HG02943 (cell line): ENCODE results near the gene DIP2B.
"Not testable (repeated sequence)": the region's sequence is repeated elsewhere in the genome, so short reads cannot be mapped to it uniquely, and the experiment has no call there.

Experiments used
- ATAC-seq: cut with Tn5 transposase; IDR thresholded peaks from one replicate; pipeline ENCODE4 v1.9.1; 2021; ENCODE audit warnings: mild to moderate bottlenecking, low read depth, moderate library complexity; ENCODE audit not compliant: unreplicated experiment

DIP2B gene

DNA sequence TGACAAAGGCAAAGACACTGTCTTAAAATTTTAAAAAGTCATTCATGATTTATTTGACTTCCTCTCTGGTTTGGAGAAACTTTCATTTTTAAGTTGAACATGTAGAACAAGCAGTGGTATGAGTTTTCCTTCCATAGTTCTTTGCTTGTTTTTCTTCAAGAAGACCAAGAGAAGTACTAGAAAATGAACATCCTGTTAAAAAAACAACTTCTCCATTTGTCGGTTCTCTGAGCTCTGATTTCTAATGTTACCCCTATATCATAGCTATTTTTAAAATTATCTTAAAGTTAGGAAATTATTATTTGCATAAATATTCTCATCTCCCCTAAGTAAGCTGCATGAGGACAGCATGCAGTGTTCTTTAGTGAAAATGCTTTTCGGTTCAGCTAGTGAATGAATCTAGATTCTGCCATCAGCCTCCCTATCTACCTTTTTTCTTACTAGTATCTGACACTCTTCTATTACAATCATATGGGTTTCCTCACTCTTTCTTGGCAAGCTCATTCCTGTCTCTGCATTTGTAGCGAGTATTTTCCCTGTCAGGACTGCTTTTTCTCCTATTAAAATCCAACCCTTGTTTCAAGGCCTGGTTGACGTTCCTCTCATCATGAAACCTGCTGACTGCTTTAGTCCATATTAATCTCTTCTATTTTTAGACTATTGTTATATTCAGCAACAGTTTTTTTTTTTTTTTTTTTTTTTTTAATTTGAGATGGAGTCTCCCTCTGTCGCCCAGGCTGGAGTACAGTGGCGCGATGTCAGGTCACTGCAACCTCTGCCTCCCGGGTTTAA, 15.8 kb downstream of the DIP2B start:
- no peak for ATAC-seq

GRCh38 chr12:50521781-50522180, 17.0 kb downstream of the DIP2B start:
- ATAC-seq, result not testable (repeated sequence)

DNA sequence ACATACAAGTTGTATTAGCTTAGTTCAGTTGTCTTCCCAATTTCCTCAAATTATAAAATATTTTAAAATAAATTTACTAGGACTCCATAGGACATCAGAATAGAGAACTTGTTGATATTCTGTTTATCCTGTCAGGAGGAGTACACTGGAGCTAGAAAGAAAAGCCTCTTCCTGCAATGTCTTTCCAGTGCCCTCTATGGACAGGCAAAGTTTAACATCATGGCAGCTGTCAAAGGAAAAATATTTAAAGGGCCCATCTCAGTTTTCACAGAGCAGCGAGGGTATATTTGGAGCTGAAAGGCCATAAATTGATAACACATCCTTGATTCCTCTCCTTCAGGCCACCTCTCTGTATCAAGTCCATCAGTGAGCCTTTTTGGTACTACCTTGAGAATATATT, 19.0 kb downstream of the DIP2B start:
- ATAC-seq, result no peak

DNA sequence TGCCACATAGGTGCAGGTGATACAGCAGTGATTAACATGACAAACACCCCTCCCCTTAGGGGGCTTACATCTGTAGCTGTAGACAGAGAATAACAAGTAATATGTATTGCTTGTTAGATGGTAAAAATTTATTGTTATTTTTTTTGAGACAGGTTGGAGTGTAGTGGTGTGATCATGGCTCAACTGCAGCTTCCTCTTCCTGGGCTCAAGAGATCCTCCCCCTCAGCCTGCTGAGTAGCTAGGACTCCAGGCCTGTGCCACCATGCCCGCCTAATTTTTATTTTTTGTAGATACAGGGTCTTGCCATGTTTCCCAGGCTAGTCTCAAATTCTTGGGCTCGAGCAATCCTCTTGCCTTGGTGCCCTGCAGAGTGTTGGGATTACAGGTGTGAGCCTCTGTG, 19.8 kb downstream of the DIP2B start:
- no peak for ATAC-seq

DNA sequence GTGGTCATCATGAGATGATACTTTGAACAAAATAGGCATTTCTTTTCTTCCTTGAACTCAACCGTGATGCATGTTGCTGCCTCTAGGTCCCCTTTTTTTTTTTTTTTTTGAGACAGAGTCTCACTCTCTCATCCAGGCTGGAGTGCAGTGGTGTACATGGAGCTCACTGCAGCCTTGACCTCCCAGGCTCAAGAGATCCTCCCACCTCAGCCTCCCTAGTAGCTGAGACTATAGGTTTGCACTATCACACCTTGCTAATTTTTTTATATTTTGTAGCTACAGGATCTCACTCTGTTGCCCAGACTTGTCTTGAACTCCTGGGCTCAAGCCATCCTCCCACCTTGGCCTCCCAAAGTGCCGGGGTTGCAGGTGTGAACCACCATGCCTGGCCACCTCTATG, 20.6 kb downstream of the DIP2B start:
- ATAC-seq, result no peak

GRCh38 chr12:50527359-50527726, 22.6 kb downstream of the DIP2B start:
- no peak for ATAC-seq

DNA sequence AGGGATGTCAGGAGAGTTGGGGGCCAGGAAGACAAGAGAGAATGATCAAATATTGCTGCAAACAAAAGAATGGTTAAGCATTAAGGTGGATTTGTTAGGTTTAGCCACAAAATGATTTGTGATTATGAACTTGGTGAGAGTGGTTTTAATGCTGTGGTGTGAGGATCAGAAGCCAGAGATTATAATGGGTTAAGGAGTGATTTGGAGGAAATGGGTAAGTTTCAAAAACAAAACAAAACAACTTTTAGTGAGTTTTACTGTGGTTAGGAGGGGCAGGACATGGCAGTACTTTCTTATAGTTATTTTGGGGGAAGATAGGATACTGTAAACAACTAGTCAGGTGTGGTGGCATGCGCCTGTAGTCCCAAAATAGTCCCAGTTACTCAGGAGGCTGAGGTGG, 24.0 kb downstream of the DIP2B start:
- ATAC-seq, result no peak

- ATAC-seq, result no peak
Observed at GRCh38 chr12:50529345-50529744, 24.6 kb downstream of the DIP2B start.

- ATAC-seq, result no peak
Observed at GRCh38 chr12:50530532-50530931, 25.7 kb downstream of the DIP2B start.

- ATAC-seq, result no peak
Observed at GRCh38 chr12:50533203-50533584, 28.4 kb downstream of the DIP2B start.

- ATAC-seq, result no peak
Observed at GRCh38 chr12:50533971-50534370, 29.2 kb downstream of the DIP2B start.

DNA sequence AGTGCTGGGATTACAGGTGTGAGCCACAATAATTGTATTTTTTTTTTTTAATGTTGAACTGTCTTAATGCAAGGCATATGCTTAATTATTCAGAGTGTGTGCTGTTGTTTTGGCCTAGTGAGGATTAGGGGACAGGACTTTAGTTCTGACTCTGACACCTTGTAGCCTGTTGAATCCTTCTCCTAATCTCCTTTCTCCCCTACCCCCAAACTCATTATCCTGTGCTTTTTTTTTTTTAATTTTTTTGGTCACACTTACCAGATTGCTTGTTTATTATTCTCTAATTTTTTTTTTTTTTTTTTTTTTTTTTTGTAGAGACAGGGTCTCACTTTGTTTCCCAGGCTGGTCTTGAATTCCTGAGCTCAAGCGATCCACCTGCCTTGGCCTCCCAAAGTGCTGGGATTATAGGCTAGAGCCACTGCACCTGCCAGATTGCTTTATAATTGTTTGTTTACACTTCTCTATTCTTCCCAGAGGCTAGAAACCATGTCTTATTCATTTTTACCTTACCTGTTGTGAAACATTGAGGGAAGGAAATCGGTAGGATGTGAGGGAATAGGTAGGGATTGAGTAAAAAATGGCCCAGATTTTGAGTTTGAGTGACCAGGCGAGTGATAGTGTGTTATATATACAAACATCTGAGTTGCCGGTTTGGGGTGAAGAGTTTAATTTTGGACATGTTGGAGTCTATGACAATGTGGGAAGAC, 32.2 kb downstream of the DIP2B start:
- no peak for ATAC-seq

DNA sequence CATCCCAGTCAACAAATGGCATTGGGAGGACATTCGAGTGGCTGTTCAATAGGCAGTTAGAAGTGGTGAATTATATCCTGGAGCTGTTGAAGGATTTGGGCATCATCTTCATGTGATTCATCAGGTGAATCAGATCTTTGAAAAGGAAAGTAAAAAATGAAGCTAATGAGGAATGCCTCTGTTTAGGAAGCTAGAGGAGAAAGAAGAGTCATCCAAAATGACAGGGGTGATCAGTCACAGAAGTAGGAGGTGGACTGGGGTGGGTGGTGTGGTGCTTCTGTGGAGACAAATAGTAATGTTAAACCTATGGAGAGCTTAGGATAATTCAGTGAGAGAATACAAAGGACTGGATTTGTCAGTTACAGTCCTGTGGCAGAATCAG, 32.7 kb downstream of the DIP2B start:
- ATAC-seq, result no peak

GRCh38 chr12:50538182-50538581, 33.4 kb downstream of the DIP2B start:
- no peak for ATAC-seq

DNA sequence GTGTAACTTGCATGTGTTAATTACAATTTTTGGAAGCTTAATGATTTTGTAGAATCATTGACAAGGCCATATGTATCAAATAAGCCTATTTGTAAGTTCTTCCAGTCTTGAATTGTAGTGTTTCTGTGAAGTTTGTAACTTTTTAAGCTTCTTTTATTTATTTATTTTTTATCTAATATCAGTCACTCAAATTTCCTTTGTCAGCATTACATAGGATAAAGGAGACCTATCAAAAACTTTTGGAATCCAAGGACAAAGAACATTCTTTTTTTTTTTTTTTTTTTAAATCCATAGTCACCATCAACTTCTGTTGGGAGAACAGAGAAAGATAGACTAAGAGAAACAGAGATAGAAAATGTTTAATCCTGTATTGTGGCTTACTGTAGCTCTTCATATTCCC, 36.4 kb downstream of the DIP2B start:
- no peak for ATAC-seq

DNA sequence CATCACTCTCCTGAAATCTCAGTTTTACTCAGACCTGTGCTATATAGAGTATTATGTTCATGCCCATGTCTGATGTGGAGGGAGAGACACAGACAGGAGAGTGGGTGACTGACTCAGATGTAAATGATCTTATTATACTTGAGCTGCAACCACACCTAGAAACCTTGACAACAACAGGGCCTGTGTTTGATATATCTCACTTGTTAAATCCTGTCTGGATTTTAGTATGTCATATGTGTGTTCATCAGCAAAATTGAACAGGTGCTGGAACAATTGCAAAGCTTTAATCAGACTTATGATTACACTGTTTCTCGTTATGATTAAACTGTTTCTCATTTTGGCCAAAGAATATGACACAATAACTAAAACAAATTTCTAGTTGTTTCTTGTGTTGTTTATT, 37.7 kb downstream of the DIP2B start:
- ATAC-seq, result no peak

GRCh38 chr12:50543188-50543587, 38.4 kb downstream of the DIP2B start:
- not testable (repeated sequence) for ATAC-seq

- ATAC-seq, result no peak
Observed at GRCh38 chr12:50545213-50545612, 40.4 kb downstream of the DIP2B start.

DNA sequence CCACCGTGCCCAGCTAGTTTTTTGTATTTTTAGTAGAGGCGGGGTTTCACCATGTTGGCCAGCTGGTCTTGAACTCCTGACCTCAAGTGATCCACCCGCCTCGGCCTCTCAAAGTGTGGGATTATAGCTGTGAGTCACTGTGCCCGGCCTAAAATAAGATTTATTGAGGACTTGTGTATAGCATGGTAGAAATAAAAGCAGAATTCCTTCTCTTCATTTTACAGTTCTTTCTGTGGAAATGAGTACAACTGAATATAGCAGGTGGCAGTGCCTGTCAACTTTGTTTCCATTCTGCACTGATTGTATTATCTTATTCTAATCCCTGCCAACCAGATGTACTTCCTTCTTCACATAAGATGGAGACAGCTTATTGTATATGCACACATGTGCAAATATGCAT, 41.0 kb downstream of the DIP2B start:
- ATAC-seq, result no peak

GRCh38 chr12:50546441-50547318, 41.9 kb downstream of the DIP2B start:
- no peak for ATAC-seq

GRCh38 chr12:50547742-50548141, 43.0 kb downstream of the DIP2B start:
- ATAC-seq, result no peak
